GM04504 (cell line): ENCODE data around the gene BLMH.

ENCODE experiments used
- DNase-seq: peaks from one replicate; pipeline ENCODE4 v3.0.0-alpha.2; 2012; ENCODE audit warnings: low read depth

Gene BLMH

GRCh38 chr17:30200106-30200505 is 91.6 kb downstream of the BLMH start:
- DNase-seq = no peak

DNA sequence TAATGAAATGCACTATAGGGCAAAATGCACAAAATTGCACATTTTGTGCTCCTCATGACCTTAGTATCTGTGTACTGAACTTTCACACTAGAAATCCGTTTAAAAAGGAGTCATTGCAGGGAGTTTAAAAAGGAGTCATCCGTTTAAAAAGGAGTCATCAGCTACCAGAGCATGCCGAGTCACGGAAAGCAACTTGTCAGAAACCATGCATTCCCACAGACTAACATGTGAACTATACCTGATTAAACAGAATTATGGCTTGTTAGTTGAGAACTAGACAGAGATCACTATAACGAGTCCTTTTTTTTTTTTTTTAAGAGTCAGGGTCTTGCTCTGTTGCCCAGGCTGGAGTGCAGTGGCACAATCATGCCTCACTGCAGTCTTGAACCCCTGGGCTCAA is 92.1 kb downstream of the BLMH start:
- DNase-seq = no peak
